DMS114 treated with DMSO at 0.1 percent for 48 hours (cell line): ENCODE results near the gene ENPP3.

ENCODE experiments used
- DNase-seq: peaks from one replicate; lab custom pipeline; 2025; ENCODE audit not compliant: unreplicated experiment; lab: John Stamatoyannopoulos, UW

The ENPP3 gene

DNA sequence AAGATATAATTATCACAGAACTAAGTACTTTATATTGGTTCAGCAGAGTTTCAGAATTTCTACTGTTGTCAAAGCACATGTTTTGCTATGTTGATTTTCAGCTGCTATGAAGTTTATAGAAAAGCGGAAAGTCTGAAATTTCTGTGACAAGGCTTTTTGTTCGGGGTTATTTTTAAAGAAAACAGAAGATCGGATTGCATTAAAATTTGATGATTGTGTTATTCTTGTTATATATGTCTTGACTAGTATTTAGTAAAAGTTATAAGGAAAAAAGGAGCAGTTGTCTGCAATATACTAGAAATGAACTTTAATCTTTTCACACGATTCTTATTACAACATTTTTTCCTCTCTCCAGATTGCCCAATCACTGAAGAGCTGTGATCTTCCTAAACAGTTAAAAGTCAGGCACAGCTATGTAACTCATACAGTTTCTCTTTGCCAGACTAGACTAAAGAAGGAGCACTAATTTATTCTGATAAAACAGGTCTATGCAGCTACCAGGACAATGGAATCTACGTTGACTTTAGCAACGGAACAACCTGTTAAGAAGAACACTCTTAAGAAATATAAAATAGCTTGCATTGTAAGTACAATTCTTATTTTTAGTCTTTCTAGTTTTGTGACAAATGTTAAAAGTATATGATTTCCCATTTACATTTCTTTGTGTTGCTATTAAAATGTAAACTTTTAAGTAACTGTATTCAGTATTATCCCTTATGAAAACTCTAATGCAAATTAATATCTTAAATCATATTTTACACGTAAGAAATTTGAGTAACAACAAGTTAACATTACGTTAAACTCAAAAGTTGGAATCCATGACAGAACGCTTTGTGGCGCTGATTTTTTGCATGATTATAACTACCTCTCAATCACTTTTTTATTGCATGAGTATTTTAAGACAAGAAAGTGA lies at the start of gene ENPP3:
Gene ENPP3, plus strand, starts transcription at position 423 of the 913 bp plus-strand sequence. Its CDS starts 83 bp downstream, at position 506.
- no peak for DNase-seq

DNA sequence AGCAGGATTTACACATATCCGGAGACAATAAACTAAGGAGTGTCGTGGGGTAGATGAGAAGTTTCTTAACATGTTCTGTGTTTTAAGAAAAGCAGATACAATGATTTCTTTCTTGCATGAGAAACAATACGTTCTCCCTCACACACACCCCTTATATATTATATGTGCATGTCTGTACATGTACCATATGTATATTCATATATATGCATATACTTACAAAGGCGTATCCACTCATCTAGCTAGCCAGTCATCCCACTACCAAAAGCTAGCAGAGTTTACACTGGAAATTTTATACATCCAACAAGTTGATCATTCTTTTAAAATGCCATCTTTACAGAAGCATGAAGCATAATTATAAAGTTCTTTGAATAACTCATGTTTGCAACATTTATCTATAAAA lies 49.2 kb upstream of the ENPP3 start:
- DNase-seq, result no peak

DNA sequence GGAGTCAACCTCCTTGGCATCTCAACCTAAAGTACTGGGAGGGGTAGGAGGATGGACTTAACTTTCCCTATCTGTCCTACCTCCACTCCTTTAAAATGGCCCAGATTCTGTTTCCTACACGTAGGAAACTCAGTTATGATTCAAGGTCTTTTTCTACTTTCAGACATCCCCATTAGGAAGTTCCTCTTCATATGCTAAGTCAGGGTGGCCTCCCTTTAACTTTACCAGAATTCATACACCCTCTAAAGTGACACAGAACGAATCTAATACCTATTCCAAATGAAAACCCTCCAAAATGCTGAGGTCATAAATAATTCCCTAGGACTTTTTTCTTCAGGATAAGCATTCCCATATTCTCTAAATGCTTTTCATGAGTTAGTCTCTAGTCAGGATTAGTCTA lies 48.5 kb upstream of the ENPP3 start:
- no peak for DNase-seq

DNA sequence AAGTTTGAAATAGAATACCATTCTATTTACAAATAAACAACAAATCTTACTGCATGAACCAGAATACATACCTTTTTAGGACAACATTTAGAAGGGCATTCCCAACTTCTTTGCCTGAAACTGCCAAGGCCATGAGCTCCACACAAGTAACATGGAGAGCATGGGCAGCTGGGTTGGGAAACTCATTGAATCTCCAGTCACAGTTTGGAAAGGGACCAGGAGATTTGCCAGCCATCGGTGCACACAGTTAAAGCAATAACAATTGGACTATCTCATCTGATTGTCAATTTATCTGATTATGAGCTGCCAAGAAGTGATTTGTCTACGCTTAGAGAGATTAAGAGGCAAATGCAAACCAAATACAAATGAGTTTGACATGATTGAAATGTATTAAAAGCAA lies 44.2 kb upstream of the ENPP3 start:
- no peak for DNase-seq

DNA sequence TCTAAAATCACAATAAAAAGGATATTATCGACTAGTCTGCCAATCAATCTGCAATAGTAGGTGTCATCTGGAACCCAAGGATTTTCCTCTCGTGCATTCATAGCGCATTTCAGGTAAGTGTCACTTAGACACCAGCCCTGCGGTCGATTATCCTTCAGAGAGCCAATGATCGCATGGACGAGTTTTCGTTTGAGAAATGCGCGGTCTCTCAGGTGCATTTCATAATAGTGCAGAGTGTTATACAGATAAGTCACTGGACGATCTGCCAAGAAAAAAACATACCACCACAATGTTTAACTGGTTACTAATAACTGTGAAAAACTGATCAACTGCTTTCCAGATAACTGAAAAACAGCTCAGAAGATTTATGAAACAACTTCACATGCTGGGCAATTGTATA lies 43.0 kb upstream of the ENPP3 start:
- no peak for DNase-seq

DNA sequence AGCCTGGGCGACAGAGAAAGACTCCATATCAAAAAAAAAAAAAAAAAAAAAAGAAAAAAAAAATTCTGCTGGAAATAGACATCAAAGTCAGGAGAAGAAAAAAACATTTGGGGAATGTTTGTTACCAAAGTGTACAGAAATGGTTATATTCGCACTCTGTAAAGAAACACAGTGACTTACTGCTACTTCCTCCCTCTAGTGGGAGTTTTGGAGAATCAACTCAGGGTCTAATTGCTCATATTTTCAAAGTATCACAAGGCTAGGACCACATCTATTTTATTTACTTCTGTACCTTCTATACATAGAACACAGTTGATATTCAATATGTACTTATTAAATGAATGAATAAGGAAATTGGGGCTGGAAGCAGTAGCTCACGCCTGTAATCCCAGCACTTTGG lies 39.7 kb upstream of the ENPP3 start:
- DNase-seq, result peak; percentile 0

DNA sequence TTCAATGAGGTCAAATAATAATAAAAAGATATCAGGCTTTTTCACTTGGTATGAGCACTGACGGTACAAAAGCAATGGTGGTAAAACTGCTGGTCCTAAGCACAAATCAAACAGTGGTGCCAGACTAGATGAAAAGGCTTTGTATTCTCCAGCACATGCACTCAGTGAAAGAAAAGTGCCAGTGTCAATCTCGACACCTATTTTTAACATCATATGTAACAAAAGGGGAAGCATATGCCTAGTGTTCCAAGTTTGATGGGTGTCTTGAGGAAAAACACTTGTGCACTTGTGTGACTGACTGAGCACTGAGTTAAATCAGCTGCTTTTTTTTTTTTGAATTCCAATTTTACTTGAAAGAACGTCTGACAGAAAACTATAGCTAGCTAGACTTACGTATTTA lies 36.4 kb upstream of the ENPP3 start:
- DNase-seq, result no peak

DNA sequence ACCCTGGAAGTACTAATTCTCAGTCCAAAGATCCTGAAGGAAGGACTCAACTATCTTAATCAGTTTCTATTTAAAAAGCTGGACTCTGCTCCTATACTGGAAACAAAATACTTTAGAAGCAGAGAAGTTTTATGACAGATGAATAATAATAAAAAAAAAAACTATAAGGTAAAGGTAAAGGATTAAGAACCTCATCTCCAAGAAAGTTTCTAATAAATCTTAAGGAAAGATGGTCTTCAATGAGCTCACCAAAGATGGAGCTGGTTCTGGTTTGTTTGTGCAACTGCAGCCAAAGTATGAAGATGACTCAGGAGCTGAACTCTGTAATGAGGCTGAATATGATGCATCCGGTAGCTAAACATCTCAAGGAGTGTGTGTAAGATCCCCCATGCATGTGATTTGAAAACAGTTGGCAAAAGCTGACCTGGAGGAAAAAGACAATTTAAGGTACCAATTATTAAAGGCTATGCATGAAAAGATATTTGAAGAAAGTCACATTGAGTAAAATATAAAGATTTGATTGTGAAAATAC lies 34.3 kb upstream of the ENPP3 start:
- DNase-seq, result no peak

DNA sequence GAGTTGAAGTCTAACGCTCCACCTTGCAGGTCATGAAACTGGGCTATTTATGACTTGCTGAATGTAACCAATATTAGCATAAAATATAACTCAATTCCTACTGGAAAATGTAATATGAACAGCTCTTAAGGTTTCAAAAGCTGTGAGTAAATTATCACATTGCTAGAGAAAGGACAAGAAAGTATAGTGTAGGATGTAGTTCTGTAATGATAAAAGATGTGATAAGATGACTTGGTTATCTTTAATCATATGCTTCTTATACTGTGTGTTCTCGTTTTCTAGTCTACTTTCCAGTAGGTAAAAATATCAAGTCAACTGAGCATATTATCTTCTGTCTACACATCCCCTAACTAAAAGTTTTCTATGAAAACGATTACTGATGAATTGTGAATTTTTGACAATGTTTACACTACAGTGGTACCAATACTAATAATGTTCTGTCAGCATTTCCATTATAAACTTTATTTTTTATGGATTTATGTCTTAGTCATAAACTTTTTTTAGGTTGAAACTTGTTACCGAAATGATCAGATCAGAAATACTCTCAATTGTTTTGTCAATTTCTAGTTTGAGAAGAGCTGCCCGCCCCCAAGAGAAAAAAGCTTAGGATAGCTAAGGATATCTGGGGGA lies 23.7 kb upstream of the ENPP3 start:
- no peak for DNase-seq

DNA sequence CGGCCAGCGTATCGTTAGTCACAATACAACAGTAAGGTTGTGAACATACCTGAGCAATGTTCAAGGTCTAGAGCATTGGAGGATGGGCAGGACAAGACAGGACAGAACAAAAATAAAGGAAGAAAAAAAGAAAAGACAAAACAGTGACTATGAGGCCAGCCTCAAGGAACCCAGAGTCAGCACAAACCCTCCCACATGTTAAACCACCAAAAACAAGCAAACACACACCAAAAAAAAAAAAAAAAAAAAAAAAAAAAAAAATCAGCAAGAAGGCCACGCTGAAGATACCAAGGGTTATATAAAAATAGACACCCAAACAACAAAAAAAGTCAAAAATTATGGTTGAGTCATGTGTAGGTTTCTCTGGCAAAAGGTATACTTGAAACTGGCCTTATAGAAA lies 21.8 kb upstream of the ENPP3 start:
- DNase-seq, result no peak

DNA sequence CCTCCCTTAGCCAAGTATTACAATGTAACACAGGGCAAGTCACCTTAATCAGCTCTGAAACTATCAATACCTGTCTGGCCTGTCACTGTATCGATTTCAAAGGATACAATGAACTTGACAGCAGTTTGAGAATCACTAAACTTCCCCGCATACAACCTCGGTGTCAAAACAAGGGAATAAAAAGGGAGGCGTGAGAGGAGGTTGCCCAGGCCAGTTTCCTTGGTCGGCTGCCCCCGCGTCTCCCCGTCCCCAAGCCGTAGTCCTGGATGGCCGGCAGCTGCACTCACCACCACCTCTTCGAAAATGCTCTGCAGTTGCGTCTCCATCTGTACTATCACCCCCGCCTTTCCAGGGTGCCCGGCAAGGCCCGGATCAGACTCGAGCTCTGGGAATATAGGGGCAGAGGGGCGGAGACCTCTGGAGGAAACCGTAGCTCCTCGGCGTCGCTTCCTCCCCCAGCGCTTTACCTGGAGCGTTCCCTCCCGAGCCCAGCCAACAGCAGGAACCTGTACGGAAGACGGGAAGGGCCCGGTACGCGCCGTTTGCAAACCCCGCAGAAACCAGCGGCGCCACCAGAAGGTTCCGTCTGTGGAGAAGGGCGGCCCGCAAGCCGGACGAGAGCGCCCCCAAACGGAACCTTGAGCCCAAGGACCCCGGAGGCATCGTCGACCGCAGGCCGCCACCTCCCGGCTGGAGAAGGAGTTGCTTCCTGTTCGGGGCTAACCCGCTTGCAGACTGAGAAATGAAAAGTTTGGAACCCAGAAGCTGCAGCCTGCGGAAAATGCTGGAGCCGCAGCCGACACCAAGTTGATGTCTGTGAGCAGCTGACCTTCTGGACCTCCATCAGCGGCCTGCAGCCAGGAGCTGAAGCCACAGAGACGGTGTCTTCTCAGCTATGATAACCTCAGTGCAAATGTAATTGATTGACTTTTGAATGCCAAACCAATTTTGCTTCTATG lies 9.1 kb upstream of the ENPP3 start, which contains the start of gene MED23:
Gene MED23, minus strand, starts transcription at position 519 of the 959 bp plus-strand sequence. Its CDS starts 193 bp downstream, at position 326.
- peak; percentile 75 for DNase-seq

DNA sequence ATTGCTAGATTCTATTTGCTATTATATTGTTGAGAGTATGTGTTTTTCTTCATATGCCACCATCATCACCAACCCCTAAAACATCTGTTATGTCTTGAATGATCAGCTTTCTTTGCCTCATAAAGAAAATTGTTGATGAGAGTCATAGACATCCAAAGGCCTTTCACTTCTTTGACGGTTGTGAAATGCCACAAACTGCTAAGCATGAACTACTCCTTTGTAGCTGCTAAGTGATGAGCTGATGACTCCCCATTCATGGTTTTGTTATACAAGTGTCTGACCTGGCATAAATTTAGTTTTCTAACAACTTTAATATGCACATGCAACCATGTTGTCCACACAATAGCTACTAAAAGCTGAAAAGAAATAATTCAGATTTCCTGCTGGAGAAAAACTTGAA lies 8.4 kb upstream of the ENPP3 start:
- DNase-seq, result no peak

DNA sequence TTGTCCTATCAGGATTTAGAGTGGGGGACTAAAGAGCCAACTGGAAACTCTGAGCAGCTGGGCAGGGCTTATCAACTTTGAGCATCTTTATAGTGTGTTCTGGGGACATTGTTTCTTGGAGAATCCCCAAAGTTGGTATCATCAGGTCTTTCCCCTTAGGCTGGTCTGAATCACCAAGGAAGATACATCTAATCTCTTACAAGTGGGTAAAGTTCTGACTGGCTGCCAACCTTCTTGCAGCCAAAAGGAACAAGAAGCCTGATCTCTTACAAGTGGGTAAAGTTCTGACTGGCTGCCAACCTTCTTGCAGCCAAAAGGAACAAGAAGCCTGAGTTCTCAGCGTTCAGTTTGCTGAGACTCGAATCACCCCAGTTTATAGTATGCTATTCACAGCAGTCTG lies 7.5 kb upstream of the ENPP3 start:
- DNase-seq, result no peak

DNA sequence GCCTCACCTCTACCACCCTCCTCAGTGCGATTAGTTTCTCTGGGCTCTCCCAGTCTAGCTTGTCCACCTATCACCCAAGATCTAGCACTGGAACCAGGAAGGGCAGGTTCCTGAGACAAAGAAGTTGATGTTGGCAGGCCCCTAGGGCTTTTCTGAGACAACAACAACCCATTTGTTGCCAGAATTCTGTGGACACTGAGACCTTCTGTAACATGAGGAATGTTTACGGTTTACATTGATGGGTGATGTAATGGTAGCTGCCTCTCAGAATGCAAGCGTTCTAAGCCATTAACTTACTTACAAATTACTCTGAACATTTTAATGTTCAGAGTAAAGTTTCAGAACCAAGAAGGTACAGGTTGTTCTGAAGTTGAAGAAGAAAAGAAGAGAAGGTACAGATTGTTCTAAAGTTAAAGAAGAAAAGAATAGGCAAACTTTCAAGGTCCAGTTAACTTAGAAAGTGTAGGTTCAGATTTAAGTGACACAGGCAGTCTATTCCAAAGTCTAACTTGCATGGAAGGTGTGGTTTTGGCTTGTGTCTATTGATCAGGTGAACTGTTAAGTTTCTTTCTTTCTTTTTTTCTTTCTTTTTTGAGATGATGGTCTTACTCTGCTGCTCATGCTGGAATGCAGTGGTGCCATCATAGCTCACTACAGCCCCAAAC lies 5.3 kb upstream of the ENPP3 start:
- DNase-seq, result no peak

DNA sequence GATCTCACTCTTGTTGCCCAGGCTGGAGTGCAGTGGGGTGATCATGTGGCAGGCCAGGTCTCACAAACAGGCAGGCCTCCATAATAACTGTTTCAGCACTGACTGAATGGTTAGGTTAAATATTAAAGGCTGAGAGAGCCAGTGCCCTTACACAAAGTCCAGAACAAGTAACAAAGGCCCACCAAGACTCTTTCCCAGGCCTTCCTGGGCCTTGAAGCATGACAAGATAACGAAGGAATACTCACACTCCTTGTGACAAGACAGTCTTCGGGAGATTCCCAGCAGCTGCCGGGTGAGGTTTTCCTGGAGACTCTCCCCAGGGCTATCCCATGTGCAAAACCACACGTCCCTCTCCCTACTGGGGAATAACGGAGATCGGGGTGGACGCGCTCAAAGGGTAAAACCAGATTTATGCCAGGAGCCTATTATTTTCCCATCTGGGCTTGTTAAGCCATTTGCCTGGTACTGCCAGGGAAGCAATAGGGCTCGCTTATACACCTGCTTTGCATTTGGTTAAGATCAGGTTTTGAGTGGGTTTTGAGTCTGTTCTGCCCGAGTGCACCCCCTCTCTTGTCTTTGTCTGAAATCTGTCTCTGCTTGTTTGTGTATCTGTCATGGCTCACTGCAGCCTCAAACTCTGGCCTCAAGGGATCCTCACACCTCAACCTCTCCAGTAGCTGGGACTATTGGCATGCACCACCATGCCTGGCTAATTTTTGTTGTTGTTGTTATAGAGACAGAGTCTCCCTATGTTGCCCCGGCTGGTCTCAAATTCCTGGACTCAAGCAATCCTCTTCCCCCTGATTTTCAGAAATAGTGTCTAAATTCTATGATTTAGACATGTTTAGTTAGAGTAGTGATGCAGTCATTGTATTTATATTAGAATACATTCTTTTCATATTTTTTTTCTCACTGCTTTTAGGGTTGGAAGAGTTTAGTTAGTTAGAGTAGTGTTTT lies 1.4 kb upstream of the ENPP3 start:
- no peak for DNase-seq

DNA sequence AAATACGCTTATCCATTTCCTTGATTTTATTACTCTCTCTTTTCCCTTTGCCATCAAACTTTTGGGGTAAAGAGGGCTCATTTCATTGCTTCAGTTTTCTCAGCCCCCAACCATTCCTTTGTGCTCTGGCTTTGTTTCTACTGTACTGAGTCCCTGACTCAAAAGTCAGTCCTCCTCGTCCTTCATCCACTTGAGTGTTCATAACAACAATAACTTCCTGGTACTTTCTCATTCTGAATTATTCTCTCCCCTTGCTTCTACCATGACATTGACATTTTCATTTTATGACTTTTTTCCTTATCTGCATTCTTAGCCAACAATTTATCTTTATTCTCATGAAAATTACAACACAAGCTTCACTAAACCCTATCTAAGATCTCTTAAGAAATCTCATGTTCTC lies 911 bp downstream of the ENPP3 start:
- DNase-seq, result no peak

DNA sequence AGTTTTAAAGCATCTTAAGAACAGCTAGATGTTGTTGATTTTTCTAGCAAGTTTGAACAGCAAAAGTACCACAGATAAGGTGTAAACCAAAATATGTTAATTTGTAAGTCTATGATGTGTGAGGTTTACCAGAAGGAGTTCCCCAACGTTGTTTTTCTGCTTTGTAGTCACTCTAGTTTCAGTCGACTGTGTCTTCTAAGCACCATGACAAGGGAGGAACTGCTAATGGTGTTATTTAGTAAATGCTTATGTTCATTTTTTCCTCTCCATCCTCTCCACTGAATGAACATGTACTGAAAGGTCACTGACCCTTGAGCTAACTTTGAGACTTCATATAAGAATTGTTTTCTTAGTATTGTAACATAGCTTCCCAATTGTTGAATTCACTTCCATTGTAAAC lies 3.0 kb downstream of the ENPP3 start:
- DNase-seq, result no peak

DNA sequence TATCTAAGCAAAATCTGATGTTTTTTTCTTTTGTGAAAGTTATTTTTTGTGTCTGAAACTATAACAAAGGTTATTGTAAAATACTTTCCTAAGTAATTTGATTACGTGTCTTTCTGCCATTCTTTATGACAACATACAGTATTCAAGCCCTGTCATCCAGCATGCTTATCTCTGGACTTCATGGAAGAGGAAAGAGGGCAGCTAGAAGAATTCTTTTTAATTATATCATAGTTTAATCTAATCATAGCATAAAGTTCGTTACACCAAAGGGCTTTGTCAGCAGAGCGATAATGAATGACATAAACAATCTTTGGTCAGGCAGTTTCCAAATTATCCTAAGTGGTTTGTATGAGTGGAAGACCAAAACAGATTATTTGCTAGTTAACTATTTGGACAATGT lies 3.5 kb downstream of the ENPP3 start:
- no peak for DNase-seq

DNA sequence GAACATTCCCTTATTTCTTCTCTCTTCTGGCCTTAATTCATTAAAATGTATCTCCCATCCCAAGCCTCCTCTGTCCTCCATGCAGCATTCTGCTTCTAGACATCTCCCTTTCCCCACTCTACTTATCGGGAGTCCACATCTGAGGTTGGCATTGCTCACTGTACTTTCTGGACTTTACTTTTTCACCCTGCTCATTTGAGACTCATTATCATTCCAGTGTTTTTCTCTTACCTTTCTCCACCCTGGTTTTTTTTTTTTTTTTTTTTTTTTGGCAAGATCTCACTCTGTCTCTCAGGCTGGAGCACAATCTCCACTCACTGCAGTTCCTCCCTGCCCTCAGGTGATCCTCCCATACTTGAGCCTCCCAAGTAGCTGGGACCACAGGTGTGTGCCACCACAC lies 4.5 kb downstream of the ENPP3 start:
- DNase-seq, result no peak
